Keratinocyte (primary cell): ENCODE results near the gene SORBS2. TPM values are rescaled to one million over a fixed set of nuclear protein-coding genes. Genes with fewer than 3 reads are reported as not detected.

Experiments
- DNase-seq: peaks from one replicate; pipeline ENCODE4 v3.0.0-alpha.2; 2011; ENCODE audit warnings: low read depth, missing footprints, low spot score
- FAIRE-seq: peaks from 2 replicates; lab custom pipeline; 2011; peaks lifted over from hg19 to GRCh38; lab: Jason Lieb, UNC
- H2AFZ ChIP-seq: 2 replicates; pipeline ENCODE4 v1.6.0; 2012; ENCODE audit warnings: low read length, control low read depth, inconsistent platforms; ENCODE audit not compliant: control insufficient read depth
- H3K27ac ChIP-seq: 2 replicates; pipeline ENCODE4 v1.5.1; 2011; ENCODE audit warnings: low read length; ENCODE audit not compliant: control insufficient read depth, insufficient read depth
- H3K27me3 ChIP-seq: 3 replicates; pipeline ENCODE4 v1.6.0; 2011; ENCODE audit warnings: low read length; ENCODE audit not compliant: control insufficient read depth, insufficient read depth; ENCODE audit errors: extremely low read depth
- H3K36me3 ChIP-seq, 2 experiments: 2 replicates in 1 of 2; 3 replicates in 1 of 2; pipeline ENCODE4 v1.5.1; 2011; ENCODE audit warnings: low read length in 2 of 2, mild to moderate bottlenecking in 1 of 2; ENCODE audit not compliant: control insufficient read depth in 2 of 2, insufficient read depth in 2 of 2; ENCODE audit errors: extremely low read depth in 1 of 2
- H3K4me1 ChIP-seq: 3 replicates; pipeline ENCODE4 v1.5.1; 2011; ENCODE audit warnings: low read length; ENCODE audit not compliant: control insufficient read depth, insufficient read depth; ENCODE audit errors: extremely low read depth
- H3K4me2 ChIP-seq: 3 replicates; pipeline ENCODE4 v1.6.0; 2011; ENCODE audit warnings: low read depth, low read length; ENCODE audit not compliant: control insufficient read depth, insufficient read depth; ENCODE audit errors: extremely low read depth
- H3K4me3 ChIP-seq, 3 experiments: fragments of 200-600 bp in 1 of 3; sonication (generic) in 1 of 3; 2 replicates in 2 of 3; 3 replicates in 1 of 3; pipeline ENCODE4 v1.5.1; 2011 to 2016; ENCODE audit warnings: low read length in 3 of 3, mild to moderate bottlenecking in 3 of 3, control low read depth in 2 of 3, inconsistent platforms in 1 of 3, low read depth in 1 of 3, mixed read lengths in 1 of 3, mixed run types in 1 of 3, moderate library complexity in 1 of 3; ENCODE audit not compliant: control insufficient read depth in 2 of 3, insufficient read depth in 2 of 3; ENCODE audit errors: extremely low read depth in 1 of 3
- H3K79me2 ChIP-seq: 2 replicates; pipeline ENCODE4 v1.6.0; 2012; ENCODE audit warnings: low read length; ENCODE audit not compliant: control insufficient read depth, insufficient read depth
- H3K9ac ChIP-seq: 3 replicates; pipeline ENCODE4 v1.6.0; 2011; ENCODE audit warnings: low read length; ENCODE audit not compliant: control insufficient read depth, insufficient read depth; ENCODE audit errors: extremely low read depth
- H3K9me1 ChIP-seq: 3 replicates; pipeline ENCODE4 v1.6.0; 2011; ENCODE audit warnings: low read length; ENCODE audit not compliant: control insufficient read depth, insufficient read depth; ENCODE audit errors: extremely low read depth
- H3K9me3 ChIP-seq: 2 replicates; pipeline ENCODE4 v1.5.1; 2012; ENCODE audit warnings: low read depth, low read length; ENCODE audit not compliant: control insufficient read depth
- H4K20me1 ChIP-seq: 3 replicates; pipeline ENCODE4 v1.6.0; 2011; ENCODE audit warnings: low read length; ENCODE audit not compliant: control insufficient read depth, insufficient read depth; ENCODE audit errors: extremely low read depth
- EZH2 ChIP-seq: IDR thresholded peaks from one replicate; pipeline ENCODE4 v1.6.1; 2012; ENCODE audit warnings: inconsistent platforms, mild to moderate bottlenecking, low read length, moderate library complexity
- dilution Hi-C: fragments of 300-500 bp; cut with MboI; formaldehyde crosslinking; loops from one replicate; pipeline ENCODE4 v1.7.0; 2020; ENCODE audit warnings: low sequenced_read_pairs; ENCODE audit not compliant: extremely low pct_ligation_motif_present
- polyA plus RNA-seq, 5 experiments: library from polyadenylated mRNA; depleted of rRNA in 3 of 5; stranded (reverse) in 3 of 5; stranded (forward) in 1 of 5; unstranded in 1 of 5; fragments of >200 nt; gene quantifications; 1 replicate in 1 of 5; 2 replicates in 3 of 5; 3 replicates in 1 of 5; pipeline versions ENCODE4 v1.2.1 to v1.2.3, GENCODE V29; 2011 to 2012; ENCODE audit warnings: missing spikeins in 2 of 5, low read depth in 1 of 5, low replicate concordance in 1 of 5
- TF ChIP-seq, protein P1 (sequence below), 3 experiments: IDR thresholded peaks in 1 of 3; conservative IDR thresholded peaks in 1 of 3; optimal IDR thresholded peaks in 1 of 3; 2 replicates in 2 of 3; 3 replicates in 1 of 3; pipeline versions ENCODE3 to v1.5.1; 2011; ENCODE audit warnings: low read length in 3 of 3, mild to moderate bottlenecking in 3 of 3, moderate library complexity in 2 of 3, control low read depth in 1 of 3, inconsistent platforms in 1 of 3; ENCODE audit not compliant: insufficient read depth in 2 of 3; ENCODE audit errors: extremely low read depth in 1 of 3

The SORBS2 gene
- polyA plus RNA-seq, 1 donor (not counting 4 experiments of a cell fraction or from before 2014, with no cell fraction given), result 0.14 TPM

DNA sequence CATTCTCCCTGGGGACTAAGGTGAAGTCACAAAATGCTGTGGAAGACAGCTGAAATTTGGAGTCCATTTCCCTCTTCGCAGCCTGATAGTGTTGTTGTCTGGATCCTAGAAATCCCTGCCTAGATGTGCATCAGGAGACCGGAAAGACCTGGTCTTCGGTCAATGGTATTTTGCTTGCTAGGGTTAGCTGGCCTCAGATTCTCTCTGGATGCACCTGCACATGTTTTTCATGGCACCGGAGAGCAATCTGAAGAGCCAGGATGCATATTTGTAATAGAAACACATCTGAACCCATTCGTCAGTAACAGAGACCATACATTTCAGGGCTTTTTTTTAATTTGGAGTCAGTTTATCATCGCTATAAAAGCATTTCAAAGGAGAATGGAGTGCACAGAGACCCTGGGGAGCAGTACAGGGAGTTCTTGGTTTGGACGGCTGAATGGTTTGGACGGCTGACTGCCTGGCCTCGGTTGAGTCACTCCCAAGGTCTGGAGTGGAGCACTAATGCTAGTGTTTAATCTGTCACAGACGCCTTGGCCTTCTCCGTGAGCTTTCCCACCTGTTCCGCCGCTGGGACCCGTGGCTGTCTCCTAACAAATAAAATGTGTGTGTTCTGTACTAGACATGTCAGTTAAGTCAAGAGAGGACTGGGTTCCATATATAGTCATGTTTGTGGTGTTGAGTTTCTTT, 269.2 kb downstream of the SORBS2 start:
- TF ChIP-seq, protein P1, sequence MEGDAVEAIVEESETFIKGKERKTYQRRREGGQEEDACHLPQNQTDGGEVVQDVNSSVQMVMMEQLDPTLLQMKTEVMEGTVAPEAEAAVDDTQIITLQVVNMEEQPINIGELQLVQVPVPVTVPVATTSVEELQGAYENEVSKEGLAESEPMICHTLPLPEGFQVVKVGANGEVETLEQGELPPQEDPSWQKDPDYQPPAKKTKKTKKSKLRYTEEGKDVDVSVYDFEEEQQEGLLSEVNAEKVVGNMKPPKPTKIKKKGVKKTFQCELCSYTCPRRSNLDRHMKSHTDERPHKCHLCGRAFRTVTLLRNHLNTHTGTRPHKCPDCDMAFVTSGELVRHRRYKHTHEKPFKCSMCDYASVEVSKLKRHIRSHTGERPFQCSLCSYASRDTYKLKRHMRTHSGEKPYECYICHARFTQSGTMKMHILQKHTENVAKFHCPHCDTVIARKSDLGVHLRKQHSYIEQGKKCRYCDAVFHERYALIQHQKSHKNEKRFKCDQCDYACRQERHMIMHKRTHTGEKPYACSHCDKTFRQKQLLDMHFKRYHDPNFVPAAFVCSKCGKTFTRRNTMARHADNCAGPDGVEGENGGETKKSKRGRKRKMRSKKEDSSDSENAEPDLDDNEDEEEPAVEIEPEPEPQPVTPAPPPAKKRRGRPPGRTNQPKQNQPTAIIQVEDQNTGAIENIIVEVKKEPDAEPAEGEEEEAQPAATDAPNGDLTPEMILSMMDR (optimal IDR thresholded peaks at IDR 0.05 in 1 of 3, IDR thresholded peaks at IDR 0.05 in 1 of 3, conservative IDR thresholded peaks at IDR 0.05 in 1 of 3; ENCODE audit: extremely low read depth in 1 of 3, insufficient read depth in 2 of 3, low read length in 3 of 3), result no peak
- TF ChIP-seq EZH2, result no peak
- dilution Hi-C loops, result no loop called here
- Histone ChIP-seq H3K9me3 (no peaks in the 10 kb centered on the region), H4K20me1 (no peaks in the 10 kb centered on the region), H3K36me3 (no peaks in the 10 kb centered on the region), H3K4me2 (no peak overlapping the region), H3K79me2 (no peaks in the 10 kb centered on the region), H3K27ac (no peak overlapping the region), H3K4me3 (no peak overlapping the region), H3K27me3 (peaks cover 13% of the 10 kb centered on the region), H3K4me1 (no peaks in the 10 kb centered on the region), H3K9ac (no peak overlapping the region), H3K9me1 (no peaks in the 10 kb centered on the region), H2AFZ (no peak overlapping the region)
- DNase-seq, result no peak
- no peak for FAIRE-seq

DNA sequence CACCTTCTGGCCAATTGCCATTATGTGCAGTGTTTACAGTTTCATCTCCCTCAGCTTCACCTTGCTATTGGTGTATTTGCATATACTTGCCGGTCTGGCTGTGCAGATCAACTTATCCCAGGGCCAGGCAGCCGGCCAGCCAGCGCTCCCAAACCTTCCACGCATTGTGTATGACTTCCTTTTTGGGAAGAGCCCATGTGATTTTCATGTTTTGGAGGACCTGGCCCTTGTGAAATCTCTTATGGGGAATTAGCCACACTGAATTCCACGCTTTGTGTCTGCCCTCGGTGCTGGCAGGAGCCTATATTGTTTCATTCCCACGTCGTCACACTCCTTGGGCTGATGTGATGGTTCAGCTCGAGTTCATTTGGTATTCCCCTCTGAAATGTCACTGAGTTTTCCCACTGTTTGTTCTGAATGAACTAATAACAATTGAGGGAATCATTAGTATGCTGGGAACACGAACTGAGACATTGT, 270.7 kb downstream of the SORBS2 start:
- no peak overlapping the region for H3K4me2 ChIP-seq
- H3K4me1 ChIP-seq, result no peaks in the 10 kb centered on the region
- no peak for TF ChIP-seq EZH2
- TF ChIP-seq, protein P1 (optimal IDR thresholded peaks at IDR 0.05 in 1 of 3, IDR thresholded peaks at IDR 0.05 in 1 of 3, conservative IDR thresholded peaks at IDR 0.05 in 1 of 3; ENCODE audit: extremely low read depth in 1 of 3, insufficient read depth in 2 of 3, low read length in 3 of 3), result no peak
- H3K4me3 ChIP-seq, result no peak overlapping the region
- H4K20me1 ChIP-seq, result no peaks in the 10 kb centered on the region
- no peak overlapping the region for H3K27ac ChIP-seq
- no peak overlapping the region for H3K9ac ChIP-seq
- H3K79me2 ChIP-seq, result no peaks in the 10 kb centered on the region
- DNase-seq (no peak), FAIRE-seq (no peak)
- H2AFZ ChIP-seq, result no peak overlapping the region
- H3K9me1 ChIP-seq, result no peaks in the 10 kb centered on the region
- H3K9me3 ChIP-seq, result no peaks in the 10 kb centered on the region
- peaks cover 19% of the 10 kb centered on the region for H3K27me3 ChIP-seq
- dilution Hi-C loops, result no loop called here
- no peaks in the 10 kb centered on the region for H3K36me3 ChIP-seq
